WERI-Rb-1 (cell line): ENCODE data around the gene ZSWIM7.
"Not testable (repeated sequence)": the region's sequence is repeated elsewhere in the genome, so short reads cannot be mapped to it uniquely, and the experiment has no call there.

Experiments used
- DNase-seq: peaks from one replicate; pipeline ENCODE4 v3.0.0-alpha.2; 2020
- H3K27ac ChIP-seq: fragments of 250-450 bp; sonication (Bioruptor Pico); 2 replicates; pipeline ENCODE4 v1.5.1; 2020; ENCODE audit warnings: mild to moderate bottlenecking, moderate library complexity
- H3K27me3 ChIP-seq: fragments of 250-450 bp; sonication (Bioruptor Pico); 2 replicates; pipeline ENCODE4 v1.5.1; 2021; ENCODE audit warnings: mild to moderate bottlenecking, low read depth, moderate library complexity; ENCODE audit not compliant: insufficient read depth, severe bottlenecking
- H3K36me3 ChIP-seq: fragments of 250-450 bp; sonication (Bioruptor Pico); 2 replicates; pipeline ENCODE4 v1.5.1; 2020; ENCODE audit warnings: mild to moderate bottlenecking, moderate library complexity
- H3K4me3 ChIP-seq: 2 replicates; pipeline ENCODE4 v1.5.1; 2011; ENCODE audit warnings: low read depth, mild to moderate bottlenecking, control low read depth, low read length
- H3K9me3 ChIP-seq: fragments of 250-450 bp; sonication (Bioruptor Pico); 2 replicates; pipeline ENCODE4 v1.5.1; 2021; ENCODE audit warnings: mild to moderate bottlenecking, moderate library complexity; ENCODE audit not compliant: severe bottlenecking
- TF ChIP-seq, protein P1 (sequence below): IDR thresholded peaks from 2 replicates; pipeline ENCODE4 v1.5.1; 2011; ENCODE audit warnings: low read depth, mild to moderate bottlenecking, control low read depth, inconsistent platforms, low read length

ZSWIM7 gene

DNA sequence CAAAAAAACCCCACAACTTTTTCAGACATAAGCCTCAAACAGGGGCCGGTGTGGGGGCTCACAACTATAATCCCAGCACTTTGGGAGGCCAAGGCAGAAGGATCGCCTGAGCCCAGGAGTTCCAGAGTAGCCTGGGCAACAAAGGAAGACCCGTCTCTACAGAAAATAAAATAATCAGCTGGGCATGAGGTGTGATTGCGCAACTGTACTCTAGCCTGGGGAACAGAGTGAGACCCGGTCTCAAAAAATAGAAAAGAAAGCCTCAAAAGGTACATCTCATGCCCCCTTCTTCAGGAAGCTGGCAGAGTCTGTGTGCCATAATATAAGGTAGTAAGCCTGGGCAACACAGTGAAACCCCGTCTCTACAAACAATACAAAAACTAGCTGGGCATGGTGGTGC is 3.2 kb downstream of the ZSWIM7 start:
- no peak overlapping the region for H3K27ac ChIP-seq
- H3K36me3 ChIP-seq: peaks cover 11% of the 10 kb centered on the region
- H3K4me3 ChIP-seq: no peak overlapping the region
- TF ChIP-seq, protein P1, sequence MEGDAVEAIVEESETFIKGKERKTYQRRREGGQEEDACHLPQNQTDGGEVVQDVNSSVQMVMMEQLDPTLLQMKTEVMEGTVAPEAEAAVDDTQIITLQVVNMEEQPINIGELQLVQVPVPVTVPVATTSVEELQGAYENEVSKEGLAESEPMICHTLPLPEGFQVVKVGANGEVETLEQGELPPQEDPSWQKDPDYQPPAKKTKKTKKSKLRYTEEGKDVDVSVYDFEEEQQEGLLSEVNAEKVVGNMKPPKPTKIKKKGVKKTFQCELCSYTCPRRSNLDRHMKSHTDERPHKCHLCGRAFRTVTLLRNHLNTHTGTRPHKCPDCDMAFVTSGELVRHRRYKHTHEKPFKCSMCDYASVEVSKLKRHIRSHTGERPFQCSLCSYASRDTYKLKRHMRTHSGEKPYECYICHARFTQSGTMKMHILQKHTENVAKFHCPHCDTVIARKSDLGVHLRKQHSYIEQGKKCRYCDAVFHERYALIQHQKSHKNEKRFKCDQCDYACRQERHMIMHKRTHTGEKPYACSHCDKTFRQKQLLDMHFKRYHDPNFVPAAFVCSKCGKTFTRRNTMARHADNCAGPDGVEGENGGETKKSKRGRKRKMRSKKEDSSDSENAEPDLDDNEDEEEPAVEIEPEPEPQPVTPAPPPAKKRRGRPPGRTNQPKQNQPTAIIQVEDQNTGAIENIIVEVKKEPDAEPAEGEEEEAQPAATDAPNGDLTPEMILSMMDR: no peak
- H3K27me3 ChIP-seq: no peaks in the 10 kb centered on the region
- H3K9me3 ChIP-seq: no peaks in the 10 kb centered on the region
- no peak for DNase-seq

DNA sequence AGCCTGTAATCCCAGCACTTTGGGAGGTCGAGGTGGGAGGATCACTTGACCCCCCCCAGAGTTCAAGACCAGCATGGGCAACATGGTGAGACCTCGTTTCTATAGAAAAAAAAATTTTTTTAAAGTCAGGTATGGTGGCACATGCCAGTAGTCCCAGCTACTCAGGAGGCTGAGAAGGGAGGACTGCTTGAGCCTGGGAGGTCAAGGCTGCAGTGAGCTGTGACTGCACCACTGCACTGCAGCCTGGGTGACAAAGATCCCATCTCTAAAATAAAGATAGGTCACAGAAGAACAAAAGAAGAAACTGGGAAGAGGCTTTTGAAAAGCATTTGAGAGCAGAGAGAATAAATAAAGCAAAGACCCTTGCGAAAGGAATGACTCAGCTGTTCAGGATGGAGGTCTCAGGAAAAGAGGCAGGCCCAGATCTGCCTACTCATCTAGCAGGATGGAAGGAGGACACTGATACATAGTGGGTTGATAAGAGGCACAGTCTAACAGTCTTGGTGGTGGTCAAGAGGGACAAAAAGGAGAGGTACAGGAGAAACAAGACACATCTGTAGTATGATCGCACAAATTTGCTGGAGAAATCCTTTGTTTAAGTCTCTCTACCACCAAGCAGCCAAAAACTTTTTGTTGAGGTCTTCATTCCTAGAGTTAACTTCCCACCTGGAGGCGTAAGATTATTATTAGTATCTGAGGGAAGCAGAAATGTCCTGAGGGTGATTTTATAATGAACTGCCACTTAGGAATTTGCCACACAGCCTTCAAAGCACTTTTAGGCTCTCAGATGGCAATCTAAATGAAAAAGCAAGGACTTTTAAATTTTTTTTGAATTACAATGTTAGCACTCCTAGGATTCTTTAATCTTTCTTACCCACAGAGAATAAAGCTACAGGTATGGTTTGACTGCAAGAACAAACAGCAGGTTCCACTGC is 17.6 kb downstream of the ZSWIM7 start:
- H3K36me3 ChIP-seq: peaks cover 42% of the 10 kb centered on the region
- H3K4me3 ChIP-seq: no peak overlapping the region
- H3K27me3 ChIP-seq: no peaks in the 10 kb centered on the region
- no peak overlapping the region; the same call in 1 of the 2 replicates for H3K27ac ChIP-seq
- DNase-seq: no peak
- H3K9me3 ChIP-seq: no peaks in the 10 kb centered on the region
- TF ChIP-seq, protein P1: no peak

DNA sequence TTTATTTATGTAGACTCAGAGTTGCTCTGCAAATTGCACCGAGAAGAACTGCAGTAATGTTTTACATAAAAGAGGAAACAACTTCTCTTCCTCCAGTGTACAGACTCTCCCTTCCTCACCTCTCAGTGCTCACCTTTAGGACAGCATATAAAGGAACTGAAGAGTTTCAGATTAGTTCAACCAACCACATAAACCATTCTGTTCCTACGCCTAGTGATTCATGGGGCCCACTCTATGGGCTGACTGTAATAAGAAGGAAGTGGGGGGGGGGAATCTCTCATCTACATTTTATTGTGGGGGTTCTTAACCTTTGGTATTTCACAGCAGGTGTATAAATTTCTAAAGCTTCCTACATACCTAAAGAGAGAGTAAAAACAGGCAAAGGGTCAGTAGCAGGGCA is 18.3 kb downstream of the ZSWIM7 start:
- H3K27me3 ChIP-seq: no peaks in the 10 kb centered on the region
- H3K4me3 ChIP-seq: no peak overlapping the region
- peaks cover 42% of the 10 kb centered on the region for H3K36me3 ChIP-seq
- no peak for DNase-seq
- no peak overlapping the region for H3K27ac ChIP-seq
- TF ChIP-seq, protein P1: no peak
- H3K9me3 ChIP-seq: no peaks in the 10 kb centered on the region

DNA sequence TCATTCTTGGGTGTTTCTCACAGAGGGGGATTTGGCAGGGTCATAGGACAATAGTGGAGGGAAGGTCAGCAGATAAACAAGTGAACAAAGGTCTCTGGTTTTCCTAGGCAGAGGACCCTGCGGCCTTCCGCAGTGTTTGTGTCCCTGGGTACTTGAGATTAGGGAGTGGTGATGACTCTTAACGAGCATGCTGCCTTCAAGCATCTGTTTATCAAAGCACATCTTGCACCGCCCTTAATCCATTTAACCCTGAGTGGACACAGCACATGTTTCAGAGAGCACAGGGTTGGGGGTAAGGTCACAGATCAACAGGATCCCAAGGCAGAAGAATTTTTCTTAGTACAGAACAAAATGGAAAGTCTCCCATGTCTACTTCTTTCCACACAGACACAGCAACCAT is 20.5 kb downstream of the ZSWIM7 start:
- H3K4me3 ChIP-seq, H3K27me3 ChIP-seq, DNase-seq, H3K27ac ChIP-seq, H3K9me3 ChIP-seq: not testable (repeated sequence)
- peaks cover 48% of the 10 kb centered on the region for H3K36me3 ChIP-seq

DNA sequence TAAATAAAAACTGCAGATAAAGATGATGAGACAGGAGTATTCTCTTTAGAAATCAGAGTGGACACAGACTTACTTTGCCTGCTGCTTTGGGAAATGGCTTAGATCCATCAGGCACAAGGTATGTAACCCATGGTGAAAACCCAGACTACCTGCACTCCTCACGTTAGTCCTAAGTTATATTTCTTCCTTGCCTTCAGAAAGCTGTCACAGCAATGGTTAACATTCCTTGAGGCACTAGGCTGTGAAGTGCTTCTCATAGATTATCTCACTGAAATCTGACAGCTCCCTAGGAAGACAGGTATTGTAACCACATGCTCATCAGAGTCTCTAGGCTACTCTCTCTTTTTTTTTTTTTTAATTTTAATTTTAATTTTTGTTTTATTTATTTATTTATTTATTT is 20.9 kb downstream of the ZSWIM7 start:
- DNase-seq: no peak
- Histone ChIP-seq H3K9me3 (no peaks in the 10 kb centered on the region), H3K27me3 (no peaks in the 10 kb centered on the region), H3K36me3 (peaks cover 48% of the 10 kb centered on the region), H3K4me3 (no peak overlapping the region), H3K27ac (peak overlapping the region; percentile 48)
- TF ChIP-seq, protein P1: no peak

DNA sequence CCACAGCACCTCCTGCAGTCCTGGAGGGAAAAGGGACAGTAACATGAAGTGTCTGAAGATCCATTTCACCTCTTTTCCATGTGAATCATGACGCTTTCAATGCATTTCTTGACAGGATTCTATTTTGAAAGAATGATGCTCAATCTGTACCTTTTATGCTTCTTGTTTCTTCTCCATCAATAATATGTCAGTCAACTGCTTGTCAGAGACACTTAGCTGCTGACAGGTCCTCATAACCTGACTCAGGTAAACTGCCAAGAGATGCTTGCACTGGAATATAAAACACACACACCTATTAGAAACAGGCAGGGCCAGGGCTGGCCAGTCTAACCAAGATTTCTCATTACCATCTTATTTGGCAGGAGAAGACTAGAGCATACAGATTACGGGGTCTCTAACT is 21.6 kb downstream of the ZSWIM7 start:
- H3K36me3 ChIP-seq: peaks cover 47% of the 10 kb centered on the region
- H3K4me3 ChIP-seq: no peak overlapping the region
- TF ChIP-seq, protein P1: peak; percentile 38; the same call in 1 of the 2 replicates
- no peaks in the 10 kb centered on the region for H3K27me3 ChIP-seq
- DNase-seq: no peak
- H3K27ac ChIP-seq: no peak overlapping the region
- H3K9me3 ChIP-seq: no peaks in the 10 kb centered on the region
